DMS153 (cell line): ENCODE measurements around the gene NCOR2.

Source experiments
- DNase-seq: peaks from one replicate; lab custom pipeline; 2025; lab: John Stamatoyannopoulos, UW

Gene NCOR2

GRCh38 chr12:124566997-124567672 lies at the start of gene NCOR2:
Gene NCOR2 (minus strand): TSS chr12:124567612. CDS start chr12:124495251, 72,361 bp downstream.
- DNase-seq, result no peak

- DNase-seq, result no peak
Measured at GRCh38 chr12:124616394-124617221, 49.2 kb upstream of the NCOR2 start.

DNA sequence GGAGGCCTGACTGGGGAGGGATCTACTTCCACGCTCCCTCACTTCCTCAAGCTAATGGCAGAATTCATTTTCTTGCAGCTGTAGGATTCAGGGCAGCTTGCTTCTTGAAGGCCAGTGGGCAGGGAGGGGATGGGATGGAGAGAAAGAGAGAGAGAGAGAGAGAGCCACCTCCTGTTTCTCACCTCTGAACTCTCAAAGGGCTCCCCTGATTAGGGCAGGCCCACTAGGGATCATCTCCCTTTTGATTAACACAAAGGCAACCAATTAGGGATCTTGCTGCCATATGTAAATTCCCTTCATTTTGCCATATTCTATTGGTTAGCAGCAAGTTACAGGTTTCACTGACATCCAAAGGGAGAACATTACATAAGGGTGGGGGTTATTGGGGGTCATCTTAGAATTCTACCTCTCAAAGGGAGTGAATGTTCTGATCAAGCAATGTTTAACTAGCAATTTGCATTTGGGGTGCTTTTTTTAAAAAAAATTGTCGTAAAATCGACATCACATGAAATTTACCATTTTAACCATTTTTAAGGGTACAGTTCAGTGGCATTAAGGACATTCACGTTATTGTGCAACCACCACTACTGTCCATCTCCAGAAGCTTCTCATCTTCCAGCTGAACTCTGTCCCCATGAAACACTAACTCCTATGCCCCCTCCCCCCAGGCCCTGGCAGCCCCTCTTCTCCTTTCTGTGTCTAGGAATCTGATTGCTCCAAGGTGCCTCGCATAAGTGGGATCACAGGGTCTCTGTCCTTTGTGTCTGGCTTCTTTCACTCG lies 47.3 kb upstream of the NCOR2 start:
- no peak for DNase-seq

DNA sequence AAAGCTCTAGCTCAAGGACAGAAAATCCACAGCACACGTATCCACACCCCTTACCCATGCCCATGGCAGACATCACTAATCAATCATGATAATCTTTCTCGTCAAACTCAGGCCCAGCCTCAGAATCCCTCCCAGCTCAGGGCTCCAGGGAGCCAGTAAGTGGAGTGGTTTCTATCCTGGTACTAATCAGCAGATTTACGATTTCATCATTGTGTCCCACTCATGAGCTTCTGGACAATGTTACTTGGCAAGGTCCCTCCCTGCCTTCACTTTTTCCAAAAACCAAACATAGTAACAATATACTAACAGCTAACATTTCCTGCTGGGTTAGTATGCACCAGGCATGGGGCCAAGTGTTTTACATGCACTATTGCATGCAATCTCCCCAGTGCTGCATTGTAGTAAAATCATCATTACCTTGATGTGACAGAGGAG lies 45.8 kb upstream of the NCOR2 start:
- DNase-seq, result peak; percentile 53

DNA sequence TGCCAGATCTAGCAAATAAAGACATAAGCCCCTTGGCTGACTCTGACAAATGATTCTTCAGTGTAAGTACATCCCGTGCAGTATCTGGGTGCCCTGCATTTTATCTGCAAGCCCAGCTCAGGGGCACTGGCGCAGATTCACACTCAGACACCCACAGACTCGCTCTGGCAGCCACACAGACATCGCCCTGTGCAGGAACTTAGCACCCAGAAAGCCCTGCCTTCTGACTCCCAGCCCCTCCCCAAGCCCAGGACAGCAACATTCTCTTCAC lies 44.9 kb upstream of the NCOR2 start:
- DNase-seq, result no peak

DNA sequence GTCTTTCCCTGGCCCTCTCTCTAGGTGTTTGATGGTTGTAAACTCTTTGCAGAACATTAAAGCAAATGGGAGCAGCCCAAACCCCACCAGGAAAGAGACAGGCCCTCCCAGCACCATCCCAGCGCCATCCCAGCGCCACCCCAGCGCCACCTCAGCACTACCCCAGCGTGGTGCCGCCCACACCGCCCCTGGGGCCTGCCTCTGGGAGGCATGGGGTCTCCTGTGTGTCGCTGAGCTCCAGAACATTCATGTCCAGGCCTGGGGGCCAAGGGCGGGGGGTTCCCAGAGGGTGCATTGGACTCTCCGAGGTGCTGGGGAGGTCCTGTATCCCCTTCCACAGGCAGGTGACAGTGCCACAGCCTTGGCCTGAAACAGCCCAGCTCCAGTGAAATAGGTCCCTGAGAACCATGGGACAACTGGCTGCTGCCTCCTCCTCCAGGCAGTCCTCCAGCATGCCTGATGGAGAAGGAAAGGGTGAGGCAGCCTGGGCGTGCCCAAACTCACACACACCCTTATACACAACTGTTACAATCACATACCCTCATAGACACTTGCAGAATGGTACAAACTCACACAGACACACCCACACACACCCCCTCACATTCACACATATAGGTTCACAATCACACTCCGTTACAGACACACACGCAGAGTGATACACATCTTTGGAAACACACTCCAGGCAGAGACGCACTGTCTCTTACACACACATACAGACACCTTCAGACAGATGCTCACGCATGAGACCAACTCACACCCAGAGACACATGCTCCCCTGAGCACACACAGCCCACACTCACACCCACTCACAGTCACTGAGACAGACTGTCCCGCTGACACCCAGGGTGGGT lies 44.4 kb upstream of the NCOR2 start:
- DNase-seq, result no peak

DNA sequence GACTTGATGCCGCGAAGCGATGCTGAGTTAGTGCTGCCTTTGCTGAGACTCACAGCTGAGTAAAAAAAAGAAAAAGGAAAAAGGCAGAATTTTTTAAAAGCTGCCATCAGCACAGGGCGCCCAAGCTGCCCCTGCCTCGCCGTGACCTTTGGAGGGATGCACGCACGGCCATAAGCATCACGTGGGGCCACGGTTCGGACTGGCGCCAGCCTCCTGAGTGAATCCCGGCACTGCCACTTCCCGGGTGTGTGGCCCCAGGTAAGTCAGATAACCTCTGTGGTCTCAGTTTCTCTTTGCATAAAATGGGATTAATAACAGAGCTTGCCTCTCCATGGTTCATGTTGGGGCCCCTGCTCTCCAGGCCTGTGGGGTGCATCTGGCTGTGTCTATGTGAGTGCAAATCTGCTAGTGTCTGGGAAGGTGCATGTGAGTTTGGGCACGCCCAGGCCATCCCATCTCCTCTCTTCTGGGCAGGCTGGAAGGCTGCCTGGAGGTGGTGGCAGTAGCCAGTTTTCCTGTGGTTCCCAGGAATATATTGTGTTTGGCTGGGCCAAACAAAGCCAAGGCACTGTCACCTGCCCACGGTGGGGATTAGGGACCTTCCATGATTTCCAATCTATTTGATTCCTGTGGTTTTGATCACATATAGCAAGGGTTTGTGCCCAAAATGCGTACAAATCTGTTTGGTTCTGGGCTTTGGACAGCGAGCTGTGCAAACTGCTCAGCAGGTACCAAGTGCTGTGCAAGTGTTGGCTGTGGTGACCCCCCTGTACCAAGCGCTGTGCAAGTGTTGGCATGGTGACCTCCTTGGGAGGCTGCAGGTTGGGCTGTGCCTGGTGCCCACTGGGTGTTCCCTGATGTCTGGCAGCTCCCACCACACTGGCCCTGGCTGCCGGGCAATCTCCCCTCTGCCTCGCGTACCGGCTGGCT lies 43.5 kb upstream of the NCOR2 start:
- DNase-seq, result no peak

DNA sequence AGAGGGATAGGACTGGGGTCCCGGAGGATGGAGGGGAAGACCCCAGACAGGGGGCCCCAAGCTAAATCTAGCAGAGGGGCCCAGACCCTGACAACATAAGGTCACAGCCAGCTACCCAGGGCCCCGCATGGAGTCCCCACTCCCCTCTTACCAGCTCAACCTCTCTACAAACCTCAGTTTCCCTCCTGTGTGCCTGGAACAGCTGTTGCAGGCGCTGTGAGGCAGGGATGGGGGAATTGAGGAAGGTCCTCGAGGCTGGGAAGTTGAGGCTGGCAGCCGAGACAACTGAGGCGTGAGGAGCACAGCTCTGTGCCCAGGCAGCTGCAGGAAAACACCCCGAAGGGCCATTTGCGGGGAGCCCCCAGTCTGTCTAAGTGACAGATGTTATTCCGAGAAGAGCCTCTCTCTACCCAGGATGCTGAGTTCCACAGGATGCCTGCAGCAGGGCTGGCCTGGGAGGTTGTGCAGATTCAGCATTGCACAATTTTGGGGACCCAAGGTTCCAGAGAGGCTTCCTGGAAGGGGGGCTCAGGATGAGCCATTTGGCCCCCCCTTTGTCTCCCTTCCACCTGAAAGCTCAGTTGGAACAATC lies 42.7 kb upstream of the NCOR2 start:
- DNase-seq, result no peak

DNA sequence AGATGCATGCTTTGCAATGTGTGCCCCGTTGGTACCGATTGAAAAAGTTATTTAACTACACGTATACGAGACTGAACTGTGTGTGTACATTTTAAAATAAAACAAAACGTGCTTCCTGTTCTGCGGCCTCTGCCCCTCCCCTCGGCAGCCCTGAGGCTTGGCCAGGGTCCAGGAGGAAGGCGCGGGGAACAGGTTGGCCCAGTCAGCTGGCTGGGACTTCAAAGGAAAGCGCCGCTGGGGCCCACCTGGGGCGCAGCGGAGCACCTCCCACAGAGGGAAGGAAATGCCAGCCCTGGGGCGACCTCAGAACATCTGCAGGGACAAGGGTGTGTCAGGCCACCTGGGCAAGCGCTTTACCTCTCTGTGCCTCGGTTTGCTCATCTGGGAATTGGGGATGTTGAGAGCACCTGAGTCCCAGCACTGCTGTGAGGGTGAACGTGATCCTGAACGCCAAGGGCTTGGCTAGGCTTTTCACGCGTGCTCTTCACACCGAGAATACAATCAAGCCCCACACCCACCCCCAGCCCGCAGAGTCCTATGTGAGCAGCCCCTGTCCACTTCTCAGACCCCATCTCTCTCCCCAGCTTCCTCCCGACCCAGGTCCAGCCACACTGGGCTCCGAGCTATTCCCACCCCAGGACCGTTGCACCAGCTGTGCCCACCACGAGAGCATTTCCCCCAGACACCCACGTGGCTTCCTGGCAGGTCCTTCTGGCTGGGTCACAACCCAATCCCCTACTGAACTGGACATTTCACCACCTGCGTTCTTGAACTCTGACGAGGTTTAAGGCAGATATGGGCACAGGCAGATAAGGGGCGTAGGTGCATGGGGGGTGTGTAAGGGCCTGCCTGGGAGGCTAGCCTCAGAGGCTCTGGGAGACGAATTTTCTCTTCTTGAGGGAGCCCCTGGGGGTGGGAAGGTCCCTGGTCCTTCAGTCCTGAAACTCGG lies 41.9 kb upstream of the NCOR2 start:
- peak; percentile 98 for DNase-seq

DNA sequence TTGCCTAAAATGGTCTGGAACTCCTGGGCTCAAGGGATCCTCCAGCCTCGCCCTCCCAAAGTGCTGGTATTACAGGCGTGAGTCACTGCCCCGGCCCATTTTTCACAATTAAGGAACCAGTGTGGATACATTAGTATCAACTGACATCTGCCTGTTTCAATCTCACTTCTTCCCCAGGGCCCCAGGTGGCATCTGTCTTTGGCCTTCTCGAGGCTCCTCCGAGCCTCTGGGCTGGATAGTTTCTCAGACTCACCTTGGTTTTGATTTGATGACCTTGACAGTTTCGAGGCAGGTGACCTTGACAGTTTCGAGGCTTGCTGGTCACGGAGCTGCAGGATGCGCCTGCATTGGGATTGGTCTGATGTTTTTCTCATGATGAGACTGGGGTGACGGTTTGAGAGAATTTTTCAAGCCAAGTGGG lies 41.0 kb upstream of the NCOR2 start:
- DNase-seq, result no peak

DNA sequence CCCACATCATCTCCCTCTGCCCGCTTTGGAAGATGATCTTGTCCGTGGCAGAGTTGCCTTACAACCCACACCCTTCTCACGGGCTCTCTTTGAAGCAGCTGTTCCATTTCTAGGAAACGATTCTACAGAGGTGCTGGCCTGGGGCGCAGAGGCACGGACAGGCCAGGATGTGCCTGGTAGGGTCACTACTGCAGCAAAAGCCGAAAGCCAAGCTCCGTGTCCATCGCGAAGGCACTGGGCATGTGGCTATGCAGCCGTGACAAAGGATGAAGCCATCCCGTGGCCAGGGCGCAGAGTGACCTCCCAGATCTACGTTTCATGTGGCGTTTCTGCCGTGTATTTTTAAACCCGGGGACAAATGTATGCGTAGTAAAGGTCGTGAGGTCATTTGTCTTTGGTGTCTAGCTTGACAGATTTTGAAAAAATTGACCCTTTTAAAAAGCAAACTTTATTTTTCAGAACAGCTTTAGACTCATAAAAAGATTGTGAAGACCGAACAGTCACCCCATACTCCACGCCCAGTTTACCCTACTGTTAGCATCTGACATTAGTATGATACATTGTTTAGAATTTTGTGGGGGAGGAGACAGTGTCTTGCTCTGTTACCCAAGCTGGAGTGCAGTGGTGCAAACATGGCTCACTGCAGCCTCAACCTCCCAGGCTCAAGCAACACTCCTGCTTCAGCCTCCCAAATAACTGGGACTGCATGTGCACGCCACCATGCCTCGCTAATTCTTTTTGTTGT lies 40.4 kb upstream of the NCOR2 start:
- DNase-seq, result no peak

DNA sequence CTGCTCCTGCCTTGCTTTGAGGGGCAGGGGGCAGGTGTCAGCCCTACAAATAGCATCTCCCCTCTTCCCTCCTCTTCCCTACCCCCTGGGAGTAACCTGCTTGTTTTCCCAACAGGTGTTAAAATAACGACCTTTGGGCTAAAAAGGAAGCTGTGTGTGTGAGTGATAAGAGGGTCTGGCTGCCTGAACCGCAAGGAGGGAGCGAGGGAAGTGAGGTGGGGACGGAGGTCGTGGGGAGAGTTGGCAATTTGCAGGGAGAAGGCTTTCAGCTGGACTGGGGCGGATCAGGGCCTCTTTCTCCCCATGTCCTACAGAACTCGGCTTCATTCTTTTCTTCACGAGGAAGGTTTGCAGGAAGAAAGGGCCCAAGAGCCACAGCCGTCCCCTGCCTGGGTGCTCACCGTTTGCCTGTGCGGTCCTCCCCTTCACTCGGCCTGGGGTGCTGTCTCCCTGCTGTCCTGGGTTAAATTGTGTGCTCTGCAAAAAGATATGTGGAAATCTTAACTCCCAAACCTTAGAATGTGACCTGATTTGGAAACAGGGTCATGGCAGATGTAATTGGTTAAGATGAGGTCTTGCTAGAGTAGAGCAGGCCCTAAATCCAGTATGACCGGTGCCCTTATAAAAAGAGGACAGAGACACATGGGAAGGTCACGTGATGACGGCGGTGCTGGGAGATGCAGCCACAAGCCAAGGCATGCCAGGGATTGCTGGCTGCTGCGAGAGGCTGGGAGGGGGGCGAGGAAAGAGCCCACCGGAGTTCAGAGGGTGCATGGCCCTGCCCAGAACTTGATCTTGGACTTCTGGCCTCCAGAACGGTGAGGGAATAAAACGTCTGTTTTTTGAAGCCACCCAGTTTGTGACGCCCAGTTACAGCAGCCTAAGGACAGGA lies 38.7 kb upstream of the NCOR2 start:
- DNase-seq, result no peak

- DNase-seq, result no peak
Measured at GRCh38 chr12:124605150-124605882, 37.9 kb upstream of the NCOR2 start.

- DNase-seq, result no peak
Measured at GRCh38 chr12:124604264-124604680, 36.9 kb upstream of the NCOR2 start.

DNA sequence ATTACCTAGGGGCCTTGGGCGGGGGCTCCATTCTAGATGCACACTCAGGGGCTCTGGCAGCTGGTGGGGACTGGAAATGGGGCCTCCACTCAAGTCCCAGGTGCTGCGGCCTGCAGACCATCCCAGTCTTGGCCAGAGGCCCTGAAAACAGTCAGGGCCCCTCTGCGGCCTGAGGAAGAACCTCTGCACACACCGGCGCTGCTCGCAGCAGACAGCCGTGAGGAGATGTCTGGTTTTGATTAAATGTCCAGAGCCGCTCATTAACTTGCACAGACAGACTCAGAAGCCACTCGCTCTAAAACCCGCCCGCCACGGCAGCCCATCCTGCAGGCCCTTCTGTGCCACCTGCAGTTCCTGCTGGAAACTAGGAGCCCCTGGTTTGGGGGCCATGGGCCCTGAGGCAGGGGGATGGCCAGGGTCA lies 36.4 kb upstream of the NCOR2 start:
- DNase-seq, result no peak

- no peak for DNase-seq
Measured at GRCh38 chr12:124603100-124603541, 35.7 kb upstream of the NCOR2 start.

- no peak for DNase-seq
Measured at GRCh38 chr12:124601706-124602105, 34.3 kb upstream of the NCOR2 start.
